HepG2 (cell line): ENCODE results near the gene MIB2. TPM values are rescaled to one million over a fixed set of nuclear protein-coding genes. Genes with fewer than 3 reads are reported as not detected.

Experiments
- ZBTB7A ChIP-seq: sonication (generic); formaldehyde crosslinking; IDR thresholded peaks from 2 replicates; pipeline ENCODE4 v1.8.0; 2022; ENCODE audit warnings: mild to moderate bottlenecking, missing genetic modification reagents
- ZFP1 ChIP-seq: IDR thresholded peaks from 2 replicates; pipeline ENCODE4 v1.6.1; 2016
- ZNF407 ChIP-seq: sonication (generic); formaldehyde crosslinking; IDR thresholded peaks from one replicate; pipeline ENCODE4 v1.5.1; 2020; ENCODE audit warnings: mild to moderate bottlenecking, missing genetic modification reagents; ENCODE audit errors: not compliant biosample characterization
- ZNF430 ChIP-seq: sonication (generic); formaldehyde crosslinking; IDR thresholded peaks from 2 replicates; pipeline ENCODE4 v1.9.0; 2021; ENCODE audit warnings: mild to moderate bottlenecking, missing genetic modification reagents
- polyA plus RNA-seq, 8 experiments: library from polyadenylated mRNA; depleted of rRNA in 3 of 8; stranded (reverse) in 7 of 8; unstranded in 1 of 8; fragments of >200 nt; fragmentation: Illumina TruSeq in 4 of 8; extraction: Trizol in 4 of 8; gene quantifications; 2 replicates each; pipeline versions ENCODE4 v1.2.1 to v1.2.3, GENCODE V29; 2011 to 2016; ENCODE audit warnings: low read depth in 4 of 8, missing spikeins in 1 of 8, mixed read lengths in 1 of 8; ENCODE audit not compliant: insufficient read depth in 1 of 8
- total RNA-seq, 5 experiments: library from RNA; depleted of rRNA; stranded (reverse); fragments of >200 nt; fragmentation: Illumina TruSeq; extraction: Trizol; gene quantifications; 2 replicates each; pipeline ENCODE4 v1.2.3, GENCODE V29; 2016; ENCODE audit warnings: low read depth in 1 of 5

The MIB2 gene
- total and polyA plus RNA-seq, 2 of the 13 experiments (the other 11 are each of a cell fraction or from before 2014, with no cell fraction given): 19.9 to 30.4 TPM

- TF ChIP-seq ZNF407 (CRISPR knock-in tag): no peak
- TF ChIP-seq ZFP1 (CRISPR knock-in tag): no peak
- no peak for TF ChIP-seq ZBTB7A (CRISPR knock-in tag)
- TF ChIP-seq ZNF430 (CRISPR knock-in tag): no peak
These were observed 55.6 kb downstream of the MIB2 start (continued) for GRCh38 chr1:1670866-1671265.
